GM18511 (cell line): ENCODE results near the gene TTC24.
"Not testable (repeated sequence)": the region's sequence is repeated elsewhere in the genome, so short reads cannot be mapped to it uniquely, and the experiment has no call there.

ENCODE experiments used
- ATAC-seq: cut with Tn5 transposase; IDR thresholded peaks from one replicate; pipeline ENCODE4 v1.9.1; 2021; ENCODE audit warnings: mild to moderate bottlenecking, moderate library complexity; ENCODE audit not compliant: unreplicated experiment

TTC24 gene

GRCh38 chr1:156586323-156586722 lies 6.8 kb downstream of the TTC24 start:
- ATAC-seq: no peak

DNA sequence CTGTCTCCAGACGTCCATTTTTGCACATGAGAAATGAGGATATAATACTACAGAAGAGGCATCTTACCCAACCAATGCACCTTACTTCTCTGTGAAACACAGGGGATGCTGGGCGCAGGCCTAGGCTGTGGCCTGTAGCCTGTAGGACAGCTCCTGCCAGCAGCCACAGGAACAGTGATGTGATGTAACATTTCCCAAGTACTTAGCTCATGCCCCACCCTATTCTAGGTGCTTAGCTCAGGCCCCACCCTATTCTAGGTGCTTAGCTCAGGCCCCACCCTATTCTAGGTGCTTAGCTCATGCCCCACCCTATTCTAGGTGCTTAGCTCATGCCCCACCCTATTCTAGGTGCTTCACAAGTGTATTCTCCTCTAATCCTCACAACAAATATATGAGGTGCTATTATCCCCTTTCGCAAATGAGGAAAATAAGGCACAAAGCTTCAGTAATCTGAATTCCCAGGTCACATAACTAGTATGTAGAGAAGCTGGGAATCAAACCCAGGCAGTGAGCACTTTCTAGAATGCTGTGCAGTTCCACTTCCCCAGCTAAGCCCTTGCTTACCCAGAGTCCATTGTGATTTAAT lies 7.5 kb downstream of the TTC24 start:
- no peak for ATAC-seq

DNA sequence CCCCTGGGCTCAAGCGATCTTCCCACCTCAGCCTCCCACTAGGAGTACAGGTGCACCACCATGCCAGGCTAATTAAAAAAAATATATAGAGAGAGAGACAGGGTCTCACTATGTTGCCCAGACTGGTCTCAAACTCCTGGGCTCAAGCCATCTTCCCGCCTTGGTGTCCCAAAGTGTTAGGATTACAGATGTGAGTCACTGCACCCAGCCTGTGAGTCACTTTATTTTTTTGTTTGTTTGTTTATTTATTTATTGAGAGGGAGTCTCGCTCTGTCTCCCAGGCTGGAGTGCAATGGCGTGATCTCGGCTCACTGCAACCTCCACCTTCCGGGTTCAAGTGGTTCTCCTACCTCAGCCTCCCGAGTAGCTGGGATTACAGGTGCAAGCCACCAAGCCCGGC lies 8.4 kb downstream of the TTC24 start:
- not testable (repeated sequence) for ATAC-seq

DNA sequence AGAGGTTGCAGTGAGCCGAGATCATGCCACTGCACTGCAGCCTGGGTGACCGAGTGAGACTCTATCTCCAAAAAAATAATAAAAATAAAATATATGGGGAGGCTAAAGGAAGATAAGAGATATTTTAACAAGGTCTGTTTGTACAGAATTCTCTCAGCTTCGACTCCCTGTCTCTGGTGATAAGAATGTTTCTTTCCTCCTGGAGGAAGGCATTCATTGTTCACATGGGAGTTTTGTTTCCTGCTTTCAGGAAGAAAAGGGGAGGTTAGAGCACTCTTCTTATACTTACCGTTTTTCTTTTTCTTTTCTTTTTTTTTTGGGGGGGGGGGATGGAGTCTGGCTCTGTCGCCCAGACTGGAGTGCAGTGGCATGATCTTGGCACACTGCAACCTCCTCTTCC lies 10.0 kb downstream of the TTC24 start:
- ATAC-seq: no peak

- ATAC-seq: no peak
These were observed 11.0 kb downstream of the TTC24 start for GRCh38 chr1:156590326-156591180.

DNA sequence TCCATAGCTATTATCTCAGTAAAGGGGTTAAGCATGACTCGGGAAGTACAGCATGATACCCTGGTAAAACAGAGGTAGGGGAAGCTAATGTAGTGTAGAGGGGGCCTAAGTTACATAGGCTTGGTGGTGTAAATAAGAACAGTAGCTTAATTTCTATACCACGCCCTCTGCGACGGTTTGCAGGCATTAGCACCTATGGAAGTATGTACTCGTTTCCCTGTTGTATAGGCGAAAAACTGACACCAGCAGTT lies 11.6 kb downstream of the TTC24 start:
- ATAC-seq: peak; percentile 13

GRCh38 chr1:156591432-156592157 lies 12.1 kb downstream of the TTC24 start, which contains the start of gene NAXE:
Gene NAXE (plus strand): TSS chr1:156591776. CDS start chr1:156591805, 29 bp downstream.
- peak; percentile 94 for ATAC-seq

- no peak for ATAC-seq
These were observed 12.8 kb downstream of the TTC24 start for GRCh38 chr1:156592158-156592909.

DNA sequence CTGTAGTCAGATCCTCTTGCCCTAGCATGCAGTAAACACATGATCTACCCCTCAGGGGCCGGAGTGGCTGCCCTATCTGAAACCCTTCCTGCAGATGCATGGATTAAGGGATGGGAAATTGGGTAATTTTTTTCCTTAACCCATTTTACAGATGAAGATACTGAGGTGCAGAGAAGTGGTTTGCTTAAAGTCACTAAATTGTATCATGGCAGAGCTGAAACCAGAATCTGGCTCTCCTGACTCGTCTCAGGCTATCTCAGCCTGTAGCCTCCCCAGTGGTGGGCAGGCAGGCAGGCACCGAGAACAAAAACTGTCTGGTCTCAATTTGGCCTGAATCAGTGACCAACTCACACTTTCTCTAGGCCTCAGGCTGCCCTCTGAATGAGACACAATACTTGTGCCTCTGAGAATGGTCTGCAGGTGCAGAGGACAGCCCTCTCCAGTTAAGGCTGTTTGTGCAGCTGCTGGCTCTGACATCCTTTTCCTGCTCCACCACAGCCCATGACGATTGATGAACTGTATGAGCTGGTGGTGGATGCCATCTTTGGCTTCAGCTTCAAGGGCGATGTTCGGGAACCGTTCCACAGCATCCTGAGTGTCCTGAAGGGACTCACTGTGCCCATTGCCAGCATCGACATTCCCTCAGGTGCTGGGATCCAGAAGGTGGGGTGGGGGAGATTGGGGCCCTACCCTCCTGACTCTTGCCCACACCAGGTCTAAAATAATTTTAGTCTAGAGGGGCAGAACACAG lies 13.6 kb downstream of the TTC24 start:
- ATAC-seq: no peak

- ATAC-seq: no peak
These were observed 14.1 kb downstream of the TTC24 start for GRCh38 chr1:156593661-156593989.

- no peak for ATAC-seq
These were observed 14.7 kb downstream of the TTC24 start for GRCh38 chr1:156594190-156594589.

GRCh38 chr1:156595016-156595415 lies 15.5 kb downstream of the TTC24 start:
- no peak for ATAC-seq

GRCh38 chr1:156596426-156596825 lies 16.9 kb downstream of the TTC24 start:
- no peak for ATAC-seq

DNA sequence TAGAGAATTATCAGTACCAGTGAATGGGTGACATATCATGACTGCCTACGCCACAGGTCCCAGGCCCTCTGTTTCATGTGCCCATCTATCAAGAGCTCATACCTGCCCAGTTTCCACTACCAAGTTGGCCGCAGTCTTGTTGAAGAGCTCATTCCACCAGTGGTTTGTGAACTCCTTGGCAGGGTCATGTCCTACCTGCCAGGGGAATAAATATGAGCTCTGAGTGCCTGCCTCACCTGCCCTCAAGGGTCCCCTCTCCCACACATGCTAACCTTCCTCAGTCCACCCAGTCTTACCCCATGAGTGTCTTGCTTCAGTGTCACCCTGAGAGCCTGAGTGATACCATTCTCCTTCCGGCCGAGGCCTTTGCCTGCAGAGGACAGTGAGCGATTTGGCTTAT lies 18.6 kb downstream of the TTC24 start:
- ATAC-seq: no peak

DNA sequence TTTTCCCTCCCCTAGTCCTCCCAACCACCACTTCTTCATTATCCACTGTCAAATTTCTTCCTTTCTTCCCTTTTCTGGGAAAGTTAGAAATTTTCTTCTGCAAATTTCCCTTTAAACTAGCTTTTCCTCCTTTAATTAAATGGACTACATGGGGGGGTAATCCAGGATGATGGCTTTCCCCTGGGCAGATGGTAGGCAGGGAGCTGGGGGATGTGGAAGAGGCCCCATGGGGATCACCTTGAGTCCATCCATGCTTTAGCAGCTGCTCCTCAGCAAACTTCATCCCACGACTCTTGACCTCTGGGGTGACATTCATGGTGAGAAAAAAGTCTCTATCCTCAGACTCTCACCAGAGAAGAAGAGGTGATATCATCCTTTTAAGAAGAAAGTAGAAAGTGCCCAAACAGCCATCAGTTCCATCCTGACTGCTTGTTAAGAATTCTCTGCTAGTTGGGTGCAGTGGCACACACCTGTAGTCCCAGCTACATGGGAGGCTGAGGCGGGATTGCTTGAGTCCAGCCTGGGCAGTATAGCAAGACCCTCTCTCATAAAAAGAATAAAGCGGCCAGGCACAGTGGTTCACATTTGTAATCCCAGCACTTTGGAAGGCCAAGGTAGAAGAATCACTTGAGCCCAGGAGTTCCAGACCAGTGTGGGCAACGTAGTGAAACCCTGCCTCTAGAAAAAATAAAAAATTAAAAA lies 19.4 kb downstream of the TTC24 start:
- ATAC-seq: no peak

GRCh38 chr1:156599811-156600210 lies 20.3 kb downstream of the TTC24 start:
- peak; percentile 47 for ATAC-seq

DNA sequence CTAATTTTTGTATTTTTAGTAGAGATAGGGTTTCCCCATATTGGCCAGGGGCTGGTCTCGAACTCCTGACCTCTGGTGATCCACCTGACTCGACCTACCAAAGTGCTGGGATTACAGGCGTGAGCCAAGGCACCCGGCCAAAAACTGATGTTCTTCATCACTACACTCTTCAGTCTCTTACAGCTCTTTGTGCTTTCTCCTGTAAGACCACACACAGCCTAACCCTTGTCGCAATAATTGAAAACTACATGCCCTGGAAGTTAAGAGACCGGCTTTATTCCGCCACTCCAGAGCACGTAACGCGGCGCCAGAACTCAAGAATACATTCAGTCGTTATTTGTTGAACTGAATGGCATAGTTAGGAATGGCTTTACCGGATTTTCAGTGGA lies 21.2 kb downstream of the TTC24 start:
- no peak for ATAC-seq

DNA sequence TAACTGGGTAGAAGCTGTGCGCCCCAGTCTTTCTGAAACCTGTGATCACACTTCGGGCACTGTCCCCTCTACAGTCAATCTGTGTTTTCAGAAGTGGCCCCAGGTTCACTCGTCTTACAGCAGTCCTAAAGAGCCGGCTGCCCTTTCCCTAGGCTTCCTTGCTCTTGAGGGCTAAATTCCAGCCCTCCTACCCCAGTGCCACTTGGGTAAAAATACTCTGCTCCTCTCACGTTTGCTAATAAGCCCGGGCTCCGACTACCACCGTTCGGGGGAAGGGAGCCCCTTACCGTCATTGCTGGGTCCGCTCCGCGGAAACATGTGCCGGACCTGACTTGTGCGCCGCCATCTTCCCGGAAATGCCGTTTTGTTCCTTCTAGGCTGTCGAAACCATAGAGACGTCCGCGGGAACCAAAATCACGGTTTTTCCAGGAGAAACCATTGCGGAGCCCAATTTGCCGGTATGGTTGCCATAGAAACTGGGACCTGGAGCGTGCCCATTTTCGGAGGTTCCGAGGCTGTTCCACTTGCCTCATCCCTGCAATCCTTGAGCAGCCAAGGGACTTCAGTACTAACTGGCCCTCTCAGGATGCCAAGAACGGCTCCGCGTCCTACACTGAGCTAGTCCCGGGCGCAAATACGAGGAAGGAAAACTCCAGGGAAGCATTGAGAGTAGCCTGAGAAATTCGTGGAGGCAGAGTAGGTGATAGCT lies 21.8 kb downstream of the TTC24 start, which contains the start of gene GPATCH4:
TSS of gene GPATCH4 (minus strand) at position 358 of the 709 bp plus-strand sequence.
- ATAC-seq: peak; percentile 76

DNA sequence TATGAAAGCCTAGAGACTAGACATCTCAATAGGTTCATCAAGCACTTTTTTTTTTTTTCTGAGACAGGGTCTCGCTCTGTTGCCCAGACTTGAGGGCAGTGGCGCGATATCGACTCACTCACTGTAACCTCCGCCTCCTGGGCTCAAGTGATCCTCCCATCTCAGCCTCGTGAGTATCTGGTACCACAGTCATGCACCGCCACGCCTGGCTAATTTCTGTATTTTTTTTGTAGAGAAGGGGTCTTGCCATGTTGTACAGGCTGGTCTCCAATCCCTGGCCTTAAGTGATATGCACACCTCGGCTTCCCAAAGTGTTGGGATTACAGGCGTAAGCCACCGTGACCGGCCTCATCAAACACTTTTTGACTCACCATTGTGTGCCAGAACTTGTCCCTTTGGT lies 22.4 kb downstream of the TTC24 start:
- peak; percentile 27 for ATAC-seq
